Dermis microvascular lymphatic vessel endothelial cell (primary cell): ENCODE data around the gene OR2V1. TPM values are rescaled to one million over a fixed set of nuclear protein-coding genes. Genes with fewer than 3 reads are reported as not detected.
"Not testable (repeated sequence)": the region's sequence is repeated elsewhere in the genome, so short reads cannot be mapped to it uniquely, and the experiment has no call there.

Source experiments
- DNase-seq, 2 donors: peaks; one replicate each; pipeline versions ENCODE4 v3.0.0 to v3.0.0-alpha.2; 2010; ENCODE audit warnings: low read depth in 2 of 2
- total RNA-seq: library from RNA; depleted of rRNA; stranded (reverse); fragments of >200 nt; gene quantifications from 2 replicates; pipeline ENCODE4 v1.2.1, GENCODE V29; 2014

Gene OR2V1, protein sequence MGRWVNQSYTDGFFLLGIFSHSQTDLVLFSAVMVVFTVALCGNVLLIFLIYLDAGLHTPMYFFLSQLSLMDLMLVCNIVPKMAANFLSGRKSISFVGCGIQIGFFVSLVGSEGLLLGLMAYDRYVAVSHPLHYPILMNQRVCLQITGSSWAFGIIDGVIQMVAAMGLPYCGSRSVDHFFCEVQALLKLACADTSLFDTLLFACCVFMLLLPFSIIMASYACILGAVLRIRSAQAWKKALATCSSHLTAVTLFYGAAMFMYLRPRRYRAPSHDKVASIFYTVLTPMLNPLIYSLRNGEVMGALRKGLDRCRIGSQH
- total RNA-seq, result under 0.01 TPM in 1 of 2 replicates, not detected in the other

DNA sequence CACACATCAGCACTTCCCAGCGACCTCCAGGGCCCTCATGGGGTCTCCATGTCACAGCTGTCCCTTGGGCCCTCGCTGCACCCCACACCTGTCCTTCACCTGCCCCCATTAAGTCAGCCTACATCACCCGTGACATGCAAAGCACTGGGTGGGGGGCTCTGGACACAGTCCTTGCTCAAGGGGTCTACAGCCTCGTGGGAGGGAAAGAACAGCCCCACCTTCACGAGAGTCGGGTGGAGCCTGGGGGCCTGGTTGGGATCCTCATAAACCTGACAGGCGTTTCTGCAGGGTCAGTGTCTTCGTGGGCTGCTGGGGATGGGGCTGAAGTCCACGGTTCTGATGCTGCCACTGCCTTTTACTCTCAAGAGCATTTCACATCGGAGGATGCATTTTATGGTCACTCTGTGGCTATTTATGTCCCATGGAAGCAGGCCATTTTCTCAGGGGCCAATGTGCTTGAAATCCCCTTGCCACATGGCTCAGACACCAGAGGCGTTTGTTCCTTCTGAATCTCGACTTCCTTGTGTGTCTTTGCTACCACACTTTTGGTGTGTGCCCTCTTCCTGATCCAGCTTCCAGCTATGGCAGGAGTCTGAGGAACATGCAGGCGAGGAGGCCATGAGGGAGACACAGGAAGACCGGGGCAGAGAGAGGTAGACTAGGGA, at the start of gene OR2V1:
Gene OR2V1, minus strand, starts transcription at position 338 of the 665 bp plus-strand sequence. CDS start 5,865 bp downstream, outside the sequence.
- no peak for DNase-seq

- not testable (repeated sequence) for DNase-seq
Measured at GRCh38 chr5:181177559-181177958, 46.6 kb upstream of the OR2V1 start.

DNA sequence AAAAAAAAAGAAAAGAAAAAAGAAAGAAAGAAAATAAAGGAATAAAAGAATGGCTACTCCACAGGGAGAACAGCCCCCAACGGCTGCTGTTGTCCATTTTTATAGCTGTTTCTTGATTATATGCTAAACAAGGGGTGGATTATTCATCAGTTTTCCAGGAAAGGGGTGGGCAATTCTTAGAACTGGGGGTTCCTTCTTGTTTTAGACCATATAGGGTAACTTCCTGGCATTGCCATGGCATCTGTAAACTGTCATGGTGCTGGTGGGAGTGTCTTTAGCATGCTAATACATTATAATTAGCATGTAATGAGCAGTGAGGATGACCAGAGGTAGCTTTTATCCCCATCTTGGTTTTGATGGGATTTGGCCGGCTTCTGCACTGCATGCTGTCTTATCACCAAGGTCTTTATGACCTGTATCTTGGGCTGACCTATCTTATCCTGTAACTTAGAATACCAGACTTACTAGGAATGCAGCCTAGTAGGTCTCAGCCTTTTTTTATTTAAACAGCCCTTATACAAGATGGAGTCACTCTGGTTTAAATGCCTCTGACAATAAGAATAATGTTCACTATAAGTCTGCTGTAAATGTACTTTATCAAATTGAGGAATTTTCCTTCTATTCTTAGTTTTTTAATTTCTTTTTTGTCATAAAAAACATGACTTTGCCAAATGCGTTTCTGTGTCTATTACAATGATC, 45.4 kb upstream of the OR2V1 start:
- no peak for DNase-seq

DNA sequence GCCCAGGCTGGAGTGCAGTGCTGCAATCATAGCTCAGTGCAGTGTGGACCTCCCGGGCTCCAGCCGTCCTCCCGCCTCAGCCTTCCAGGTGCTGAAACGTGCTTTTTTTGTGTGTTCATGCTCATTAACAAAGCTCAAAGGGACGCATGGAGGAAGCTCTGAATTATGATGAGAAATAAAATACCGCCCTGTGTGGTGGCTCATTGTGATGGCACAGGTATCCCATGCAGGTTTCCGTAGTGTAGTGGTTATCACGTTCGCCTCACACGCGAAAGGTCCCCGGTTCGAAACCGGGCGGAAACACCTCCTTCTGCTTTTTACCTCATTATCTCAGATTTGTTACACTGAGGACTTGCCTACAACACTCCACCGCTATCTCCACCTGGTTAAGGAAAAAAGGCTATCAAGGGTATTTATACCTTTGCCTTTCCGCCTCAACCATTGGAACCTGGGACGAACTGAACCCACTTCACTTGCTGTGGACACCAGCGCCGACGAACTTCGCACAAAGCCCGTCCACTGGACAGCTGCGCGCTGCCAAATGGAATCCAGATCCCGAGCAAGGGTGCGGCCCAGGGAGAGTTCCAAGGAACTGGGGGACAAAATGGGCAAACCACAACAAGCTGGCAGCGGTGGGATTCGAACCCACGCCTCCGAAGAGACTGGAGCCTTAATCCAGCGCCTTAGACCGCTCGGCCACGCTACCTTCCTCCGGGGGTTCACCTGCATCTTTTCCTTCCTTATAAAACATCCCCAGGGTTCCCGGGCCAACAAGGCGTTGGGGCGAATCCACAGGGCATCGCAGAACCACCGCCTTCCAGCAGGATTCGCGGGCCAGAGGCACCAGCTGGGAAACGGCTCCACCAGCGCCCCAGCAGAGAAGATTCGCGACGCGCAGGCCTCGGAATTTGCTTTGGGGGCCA, 42.7 kb upstream of the OR2V1 start:
- DNase-seq, result peak in 1 of 2 donors; percentile 45

DNA sequence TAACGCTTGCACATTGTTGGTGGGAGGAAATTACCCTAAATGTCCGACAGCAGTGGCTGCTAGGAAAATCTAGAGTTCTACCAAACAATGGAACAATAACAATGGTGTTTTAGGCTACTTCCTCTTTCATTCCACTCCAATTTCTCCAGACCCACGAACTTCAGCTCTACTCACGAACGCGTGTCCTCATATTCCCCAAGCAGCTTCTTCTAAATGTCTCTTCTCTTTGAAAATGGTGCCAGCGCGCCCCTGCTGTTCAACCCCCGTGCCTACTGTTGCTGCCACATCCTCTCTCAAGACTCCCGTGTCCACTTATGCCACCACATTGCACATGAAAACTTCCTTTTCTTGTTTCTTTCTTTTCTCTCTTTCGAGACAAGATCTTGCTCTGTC, 42.1 kb upstream of the OR2V1 start:
- no peak for DNase-seq

DNA sequence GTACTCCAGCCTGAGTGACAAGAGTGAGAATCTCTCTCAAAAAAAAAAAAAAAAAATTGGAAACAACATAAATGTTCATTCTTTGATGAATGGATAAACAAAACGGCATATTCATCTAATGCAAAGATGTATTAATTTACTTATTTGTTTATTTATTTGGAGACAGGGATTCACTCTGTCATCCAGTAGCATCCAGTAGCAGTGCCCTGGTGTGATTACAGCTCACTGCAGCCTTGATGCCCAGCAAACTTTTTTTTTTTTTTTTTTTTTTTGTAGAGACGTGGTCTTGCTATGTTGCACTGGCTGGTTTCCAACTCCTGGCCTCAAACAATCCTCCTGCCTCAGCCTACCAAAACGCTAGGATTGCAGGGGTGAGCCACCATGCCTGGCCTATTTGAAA, 40.8 kb upstream of the OR2V1 start:
- DNase-seq, result no peak

DNA sequence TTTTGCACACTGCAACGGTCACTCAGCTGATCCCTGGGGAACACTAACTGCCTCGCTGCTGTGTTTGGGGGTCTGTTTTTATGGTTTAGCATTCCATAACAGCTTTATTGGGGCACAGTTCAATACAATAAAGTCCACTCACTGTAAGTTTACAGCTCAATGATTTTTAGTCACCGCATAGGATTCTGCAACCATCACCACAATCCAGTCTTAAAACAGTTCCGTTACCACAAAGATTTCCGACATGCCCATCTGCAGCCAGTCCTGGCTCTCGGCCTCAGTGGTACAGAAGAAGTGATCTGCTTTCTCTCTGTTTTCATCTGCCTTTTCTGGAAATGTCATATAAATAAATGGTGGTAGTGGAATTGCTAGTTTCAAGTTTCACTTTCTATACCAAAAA, 40.0 kb upstream of the OR2V1 start:
- no peak for DNase-seq

- DNase-seq, result no peak
Measured at GRCh38 chr5:181170237-181170825, 39.4 kb upstream of the OR2V1 start.

DNA sequence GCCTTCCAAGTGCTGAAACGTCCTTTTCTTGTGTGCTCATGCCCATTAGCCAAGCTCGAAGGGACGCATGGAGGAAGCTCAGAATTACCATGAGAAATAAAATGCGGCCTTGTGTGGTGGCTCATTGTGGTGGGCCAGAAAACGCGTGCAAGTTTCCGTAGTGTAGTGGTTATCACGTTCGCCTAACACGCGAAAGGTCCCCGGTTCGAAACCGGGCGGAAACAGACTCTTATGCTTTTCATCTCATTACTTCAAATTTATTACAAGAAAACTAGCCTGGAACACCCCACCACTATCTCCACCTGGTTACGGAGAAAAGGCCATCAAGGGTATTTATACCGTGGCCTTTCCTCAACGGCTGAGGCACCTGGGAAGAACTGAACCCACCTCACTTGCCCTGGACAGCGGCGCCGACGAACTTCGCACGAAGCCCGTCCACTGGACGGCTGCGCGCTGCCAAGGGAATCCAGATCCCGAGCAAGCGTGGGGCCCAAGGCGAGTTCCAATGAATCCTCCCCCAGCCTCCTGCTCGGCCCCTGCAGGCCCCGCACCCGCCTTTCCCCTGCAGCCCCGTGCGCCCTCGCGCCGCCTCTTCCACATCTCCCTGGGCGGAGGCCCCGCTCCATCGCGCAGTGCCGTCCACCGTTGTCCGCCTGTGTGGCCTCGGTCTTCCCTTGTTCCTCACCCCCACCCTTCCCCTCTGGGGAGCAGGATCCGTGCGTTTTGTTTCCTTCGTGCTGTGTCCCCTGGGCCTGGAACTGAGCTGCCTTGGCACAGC, 38.7 kb upstream of the OR2V1 start:
- DNase-seq, result peak in 1 of 2 donors; percentile 69

GRCh38 chr5:181168595-181169118, 37.7 kb upstream of the OR2V1 start:
- DNase-seq, result no peak

GRCh38 chr5:181167814-181168488, 37.0 kb upstream of the OR2V1 start:
- no peak for DNase-seq

GRCh38 chr5:181166812-181167733, 36.1 kb upstream of the OR2V1 start:
- no peak for DNase-seq

GRCh38 chr5:181164076-181164952, 33.3 kb upstream of the OR2V1 start:
- DNase-seq, result no peak

DNA sequence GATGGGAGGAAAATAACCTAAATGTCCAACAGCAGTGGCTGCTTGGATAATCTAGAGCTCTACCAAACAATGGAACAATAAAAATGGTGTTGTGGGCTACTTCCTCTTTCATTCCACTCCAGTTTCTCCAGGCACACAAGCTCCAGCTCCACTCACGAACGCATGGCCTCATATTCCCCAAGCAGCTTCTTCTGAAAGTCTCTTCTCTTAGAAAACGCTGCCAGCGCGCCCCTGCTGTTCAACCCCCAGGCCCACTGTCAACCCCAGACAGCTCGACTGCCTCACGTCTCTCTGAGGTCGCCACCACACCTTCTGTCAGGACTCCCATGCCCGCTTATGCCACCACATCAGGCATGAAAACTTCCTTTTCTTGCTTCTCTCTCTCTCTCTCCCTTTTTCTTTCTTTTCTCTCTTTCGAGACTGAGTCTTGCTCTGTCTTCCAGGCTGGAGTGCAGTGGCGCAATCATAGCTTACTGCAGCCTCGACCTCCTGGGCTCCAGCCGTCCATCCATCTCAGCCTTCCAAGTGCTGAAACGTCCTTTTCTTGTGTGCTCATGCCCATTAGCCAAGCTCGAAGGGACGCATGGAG, 32.6 kb upstream of the OR2V1 start:
- peak in 1 of 2 donors; percentile 24 for DNase-seq

DNA sequence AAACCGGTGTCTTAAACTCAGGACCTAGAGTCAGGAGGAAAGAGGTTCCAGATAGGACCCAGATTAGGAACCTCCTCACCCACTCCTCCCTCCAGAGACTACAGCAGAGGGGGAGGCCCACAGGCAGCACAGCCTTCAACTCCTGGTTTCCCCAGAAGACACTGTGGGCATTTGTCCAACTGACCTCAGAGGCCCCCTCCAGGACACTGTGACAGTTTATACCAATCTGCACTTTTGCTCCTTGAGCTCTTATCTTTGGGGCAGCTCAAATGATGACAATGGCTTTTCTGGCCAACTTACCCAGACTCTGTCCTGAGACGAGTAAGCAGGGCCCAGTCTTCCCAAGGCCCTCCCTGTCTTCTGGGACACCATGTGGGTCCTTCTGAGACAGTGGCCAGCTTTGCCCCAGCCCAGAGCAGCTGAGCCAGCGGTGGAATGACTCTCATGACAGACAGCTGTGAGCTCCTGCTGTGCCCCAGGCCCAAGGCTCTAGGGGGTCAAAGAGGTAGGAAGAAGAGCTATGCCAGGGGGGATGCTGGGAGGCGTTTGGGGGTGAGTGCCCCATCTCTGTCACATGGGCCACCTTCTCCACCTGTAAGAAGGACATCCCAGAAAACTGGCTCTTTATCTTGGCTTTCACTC, 30.7 kb upstream of the OR2V1 start:
- DNase-seq, result no peak
